Rectal smooth muscle tissue (tissue), 1 donor: Measurements from ENCODE around the gene NET1.
"Not testable (repeated sequence)": the region's sequence is repeated elsewhere in the genome, so short reads cannot be mapped to it uniquely, and the experiment has no call there.

Source experiments
- H3K27ac ChIP-seq: one replicate; pipeline ENCODE4 v1.7.0; 2013; ENCODE audit warnings: low read depth, low read length, inconsistent platforms
- H3K27me3 ChIP-seq: one replicate; pipeline ENCODE4 v1.7.0; 2013; ENCODE audit warnings: low read length; ENCODE audit not compliant: control insufficient read depth, insufficient read depth
- H3K36me3 ChIP-seq: one replicate; pipeline ENCODE4 v1.7.0; 2013; ENCODE audit warnings: low read length; ENCODE audit not compliant: control insufficient read depth, insufficient read depth
- H3K4me1 ChIP-seq: one replicate; pipeline ENCODE4 v1.7.0; 2013; ENCODE audit warnings: low read length; ENCODE audit not compliant: control insufficient read depth, insufficient read depth
- H3K4me3 ChIP-seq: one replicate; pipeline ENCODE4 v1.7.0; 2013; ENCODE audit warnings: low read length
- H3K9ac ChIP-seq: one replicate; pipeline ENCODE4 v1.7.0; 2013; ENCODE audit warnings: low read length

NET1 gene

DNA sequence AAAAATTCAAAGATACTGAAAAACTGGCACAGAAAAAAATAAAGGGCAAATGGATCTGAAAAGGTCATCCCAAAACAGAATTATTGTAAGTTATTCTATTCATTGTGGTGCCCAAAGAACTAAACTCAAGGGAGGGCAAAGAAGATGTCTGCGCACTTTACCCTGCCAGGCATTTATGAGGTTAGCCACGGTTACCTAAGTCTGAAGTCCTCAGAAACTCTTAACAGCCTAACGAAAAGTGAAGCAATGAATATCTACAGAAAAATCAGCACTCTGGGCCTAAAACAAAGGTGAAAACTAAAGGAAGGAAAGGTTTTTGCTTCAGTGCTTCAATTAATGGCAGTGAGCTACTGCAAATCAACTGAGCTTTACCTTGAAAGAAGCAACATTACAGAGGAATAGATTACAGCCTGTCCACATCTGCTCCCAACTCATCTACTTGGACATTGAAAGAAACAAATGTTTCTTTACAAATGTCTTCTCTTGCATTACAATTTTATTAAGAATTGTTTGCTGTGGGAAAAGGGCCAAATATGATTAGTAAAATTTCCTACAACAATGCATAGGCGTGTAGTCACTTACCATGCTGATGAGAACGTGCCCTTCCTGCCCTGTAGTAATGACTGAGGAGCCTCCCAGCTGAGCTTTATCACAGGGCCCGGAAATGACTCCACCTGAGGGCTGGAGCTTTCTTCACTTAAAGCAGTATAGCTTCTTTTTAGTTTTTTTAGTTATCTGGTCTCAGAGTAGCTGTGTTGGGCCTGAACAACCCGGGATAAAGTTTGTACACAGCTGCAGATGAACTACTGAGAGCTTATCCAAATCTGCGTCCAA lies 7.9 kb upstream of the NET1 start, which contains the start of gene TUBAL3:
TUBAL3 (minus strand) TSS at position 621 of the 834 bp plus-strand sequence; CDS start at position 585, 36 bp downstream.
- Histone ChIP-seq H3K27me3 (no peaks in the 10 kb centered on the region), H3K4me1 (no peaks in the 10 kb centered on the region), H3K9ac (no peak within 1 kb of the TSS), H3K27ac (no peak within 1 kb of the TSS), H3K4me3 (peak within 1 kb of the TSS; percentile 35), H3K36me3 (no peaks in the 10 kb centered on the region)

DNA sequence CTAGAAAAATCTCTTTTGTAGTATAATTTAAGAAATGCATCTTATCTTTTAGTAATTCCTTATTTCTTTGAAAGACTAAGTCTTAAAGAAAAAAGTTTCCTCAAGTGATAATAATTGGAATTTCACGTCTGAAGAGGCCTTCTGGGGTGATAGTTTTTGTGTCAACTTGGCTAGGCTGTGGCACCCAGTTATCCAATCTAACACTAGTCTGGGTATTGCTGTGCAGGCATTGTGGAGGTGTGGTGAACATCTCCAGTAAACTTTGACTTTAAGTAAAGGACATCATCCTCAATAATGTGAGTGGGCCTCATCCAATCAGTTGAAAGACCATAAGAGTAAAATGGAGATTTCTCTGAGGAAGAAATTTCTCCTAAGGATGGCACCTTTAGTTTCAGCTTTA lies 5.4 kb upstream of the NET1 start:
- Histone ChIP-seq H3K9ac (no peak overlapping the region), H3K4me1 (no peaks in the 10 kb centered on the region), H3K4me3 (no peak overlapping the region), H3K27ac (no peak overlapping the region), H3K36me3 (no peaks in the 10 kb centered on the region), H3K27me3 (no peaks in the 10 kb centered on the region)

DNA sequence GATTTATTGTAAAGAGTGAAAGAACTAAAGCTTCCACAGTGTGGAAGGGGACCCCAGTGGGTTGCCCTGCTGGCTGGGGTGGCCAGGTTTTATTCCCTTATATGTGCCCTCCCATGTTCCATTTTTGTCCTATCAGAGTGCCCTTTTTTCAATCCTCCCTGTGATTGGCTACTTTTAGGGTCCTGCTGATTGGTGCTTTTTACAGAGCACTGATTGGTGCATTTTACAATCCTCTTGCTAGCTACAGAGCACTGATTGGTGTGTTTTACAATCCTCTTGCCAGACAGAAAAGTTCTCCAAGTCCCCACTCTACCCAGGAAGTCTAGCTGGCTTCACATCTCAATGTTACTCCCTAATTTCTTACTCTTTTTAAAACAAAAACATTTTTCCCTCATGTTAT lies 1.6 kb upstream of the NET1 start:
- not testable (repeated sequence) for H3K4me1 ChIP-seq, H3K9ac ChIP-seq, H3K4me3 ChIP-seq, H3K27ac ChIP-seq, H3K36me3 ChIP-seq, H3K27me3 ChIP-seq

DNA sequence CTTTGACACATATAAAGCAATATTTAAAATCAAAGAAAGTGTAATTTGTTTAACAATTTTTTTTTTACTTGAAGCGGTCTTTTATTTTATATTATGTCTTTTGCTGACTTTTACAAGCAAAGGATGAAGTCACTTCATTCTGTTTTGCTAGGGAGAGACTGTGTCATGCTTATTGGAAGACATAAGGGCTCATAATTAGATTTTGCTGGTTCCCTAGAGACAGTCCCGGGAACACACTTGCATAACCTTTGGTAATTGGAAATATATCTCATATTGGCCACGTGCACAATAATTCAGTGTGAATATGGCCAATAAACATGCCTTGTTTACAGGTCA lies 448 bp upstream of the NET1 start:
- Histone ChIP-seq H3K27me3 (no peaks in the 10 kb centered on the region), H3K27ac (no peak overlapping the region), H3K36me3 (no peaks in the 10 kb centered on the region), H3K4me1 (no peaks in the 10 kb centered on the region), H3K9ac (no peak overlapping the region), H3K4me3 (peak overlapping the region; percentile 71)

DNA sequence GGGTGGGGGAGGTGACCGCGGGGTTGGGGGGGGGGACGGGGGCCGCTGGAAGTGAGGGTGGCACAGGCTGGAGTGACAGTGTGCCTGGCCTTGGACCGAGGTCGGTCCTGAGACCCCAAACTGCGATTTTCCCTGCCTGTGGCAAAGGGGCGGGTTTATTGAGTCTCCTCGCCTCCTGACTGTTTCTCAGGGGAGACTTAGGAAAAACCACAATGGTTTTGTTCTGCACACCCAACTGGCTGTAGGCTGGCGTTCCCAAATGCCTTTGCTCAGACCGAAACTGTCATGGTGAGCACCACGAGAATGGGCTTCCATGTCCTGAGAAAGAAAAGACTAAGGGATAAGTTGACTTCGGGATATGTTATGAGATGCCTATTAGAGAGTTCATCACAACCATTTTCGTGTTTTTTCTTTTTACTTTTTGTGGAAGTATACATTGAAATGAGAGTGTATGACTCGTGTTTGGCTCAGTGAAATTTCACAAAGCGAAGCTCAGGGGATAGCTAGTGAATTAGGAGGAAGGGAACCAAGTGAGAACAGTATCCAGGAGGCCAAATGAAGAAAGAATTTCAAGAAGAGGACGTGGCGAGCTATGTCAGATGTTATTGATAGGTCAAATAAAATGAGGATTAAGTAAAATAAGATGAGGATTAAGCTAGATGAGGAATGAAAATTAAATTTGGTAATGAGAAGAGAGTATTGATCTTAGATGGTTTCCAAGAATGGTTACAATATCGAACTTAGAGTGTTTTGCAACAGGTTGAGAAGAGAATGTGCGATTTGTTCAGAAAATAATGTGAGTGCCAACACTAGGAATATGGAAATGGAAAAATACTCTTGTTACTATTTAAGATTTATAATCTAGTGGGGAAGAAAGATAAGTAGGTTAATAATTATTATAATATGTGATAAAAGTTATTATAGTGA lies 918 bp downstream of the NET1 start:
- Histone ChIP-seq H3K9ac (no peak overlapping the region), H3K36me3 (no peaks in the 10 kb centered on the region), H3K4me1 (no peaks in the 10 kb centered on the region), H3K27me3 (no peaks in the 10 kb centered on the region), H3K4me3 (peak overlapping the region; percentile 73), H3K27ac (peak overlapping the region; percentile 37)

DNA sequence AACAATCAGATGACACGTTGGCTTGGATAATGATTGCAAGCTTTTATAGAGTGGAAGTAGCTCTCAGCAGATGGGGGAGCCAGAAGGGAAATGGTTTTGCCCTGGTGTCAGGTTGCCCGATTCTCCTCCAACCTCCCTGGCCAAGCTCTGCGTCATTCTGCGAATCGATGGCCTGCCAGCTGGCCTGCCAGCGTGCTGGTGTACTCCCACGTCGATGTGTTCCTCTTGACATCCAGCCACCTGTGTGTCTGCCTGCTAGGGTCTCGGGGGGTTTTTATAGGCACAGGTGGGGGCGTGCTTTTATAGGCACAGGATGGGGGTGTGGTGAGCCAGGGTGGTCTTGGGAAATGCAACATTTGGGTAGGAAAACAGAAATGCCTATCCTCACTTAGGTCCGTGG lies 4.6 kb downstream of the NET1 start:
- Histone ChIP-seq H3K4me1 (no peaks in the 10 kb centered on the region), H3K36me3 (no peaks in the 10 kb centered on the region), H3K27ac (no peak overlapping the region), H3K27me3 (no peaks in the 10 kb centered on the region), H3K9ac (no peak overlapping the region), H3K4me3 (no peak overlapping the region)

DNA sequence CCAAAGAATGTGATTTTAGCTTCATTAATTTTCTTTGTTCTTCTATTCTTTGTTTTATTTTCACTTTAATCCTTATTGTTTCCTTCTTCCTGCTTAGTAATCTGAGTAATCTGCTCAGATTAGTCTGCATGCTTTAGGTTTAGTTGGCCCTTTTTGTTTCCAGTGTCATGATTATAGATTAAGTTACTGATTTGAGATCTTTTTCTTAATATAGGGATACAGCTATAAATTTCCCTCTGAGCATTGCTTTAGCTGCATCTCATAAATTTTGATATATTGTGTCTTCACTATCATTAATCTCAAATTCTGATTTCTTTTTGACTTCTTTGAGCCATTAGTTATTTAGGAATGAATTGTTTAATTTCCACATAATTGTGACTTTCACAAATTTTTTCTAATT lies 6.2 kb downstream of the NET1 start:
- H3K9ac ChIP-seq = no peak overlapping the region
- no peaks in the 10 kb centered on the region for H3K4me1 ChIP-seq
- H3K27ac ChIP-seq = no peak overlapping the region
- H3K4me3 ChIP-seq = no peak overlapping the region
- H3K27me3 ChIP-seq = no peaks in the 10 kb centered on the region
- no peaks in the 10 kb centered on the region for H3K36me3 ChIP-seq

DNA sequence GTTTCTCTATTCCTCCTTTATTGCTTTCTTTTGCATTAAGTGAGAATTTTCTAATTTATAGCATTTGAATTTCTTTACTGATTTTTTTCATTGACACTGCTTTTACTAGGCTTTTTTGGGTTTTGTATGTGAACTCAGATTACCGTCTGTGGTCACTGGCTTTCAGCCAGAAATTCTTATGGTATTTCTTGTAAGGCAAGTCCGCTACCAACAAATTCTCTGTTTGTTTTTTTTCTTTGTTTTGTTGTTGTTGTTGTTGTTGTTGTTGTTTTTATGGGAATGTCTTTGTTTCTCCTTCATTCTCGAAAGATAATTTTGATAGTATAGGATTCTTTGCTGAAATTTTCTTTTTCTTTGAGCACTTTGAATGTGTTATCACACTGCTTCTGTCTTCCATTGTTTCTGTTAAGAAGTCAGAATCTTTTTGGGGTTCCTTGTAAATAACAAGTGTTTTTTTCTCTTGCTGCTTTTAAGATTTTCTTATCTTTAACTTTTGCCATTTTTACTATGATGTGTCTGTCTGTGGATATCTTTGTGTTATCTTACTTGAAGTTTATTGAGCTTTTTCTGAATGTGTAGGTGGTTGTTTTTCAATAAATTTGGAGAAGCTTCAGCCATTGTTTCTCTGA lies 7.2 kb downstream of the NET1 start:
- Histone ChIP-seq H3K27me3 (no peaks in the 10 kb centered on the region), H3K9ac (no peak overlapping the region), H3K4me1 (no peaks in the 10 kb centered on the region), H3K4me3 (no peak overlapping the region), H3K27ac (no peak overlapping the region), H3K36me3 (no peaks in the 10 kb centered on the region)

DNA sequence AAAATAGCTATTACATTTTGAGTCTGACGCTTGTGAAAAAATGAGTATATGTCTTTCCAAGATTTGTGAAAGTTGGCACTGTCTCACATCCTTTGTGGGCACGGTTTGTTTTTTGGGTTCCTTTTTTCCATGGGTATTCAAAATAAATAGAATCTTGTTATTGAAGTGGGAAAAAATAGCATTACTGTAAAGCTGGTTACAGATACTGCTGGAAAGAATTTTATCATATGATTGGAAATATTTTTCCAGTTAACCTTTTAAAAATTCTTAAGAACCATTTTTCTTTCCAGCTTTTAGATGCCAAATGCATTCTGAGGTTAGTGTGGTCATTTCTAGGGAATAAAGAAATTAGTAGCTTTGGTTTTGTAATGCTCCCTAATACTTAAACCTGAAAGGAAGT lies 11.4 kb downstream of the NET1 start:
- Histone ChIP-seq H3K27ac (no peak overlapping the region), H3K27me3 (no peaks in the 10 kb centered on the region), H3K36me3 (no peaks in the 10 kb centered on the region), H3K9ac (no peak overlapping the region), H3K4me1 (no peaks in the 10 kb centered on the region), H3K4me3 (no peak overlapping the region)

DNA sequence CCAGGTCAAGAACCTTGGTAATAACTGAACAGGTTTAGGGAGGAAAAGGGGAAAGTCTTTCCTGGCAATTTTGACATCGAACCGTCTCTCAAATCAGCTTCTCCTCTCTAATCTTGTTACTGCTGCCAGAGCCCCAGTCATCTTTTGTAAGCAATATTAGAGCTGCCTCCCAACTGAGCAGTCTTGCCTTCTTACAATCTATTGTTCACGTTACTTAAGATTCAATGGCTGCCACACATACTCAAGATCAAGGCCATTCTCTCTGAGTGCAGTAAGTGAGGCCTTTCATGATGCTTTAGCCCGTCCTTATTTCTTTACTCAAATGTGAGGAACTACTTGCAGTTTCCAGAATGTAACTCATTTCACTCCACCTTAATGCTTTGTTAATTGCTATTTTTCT lies 12.4 kb downstream of the NET1 start:
- Histone ChIP-seq H3K9ac (no peak overlapping the region), H3K4me1 (no peaks in the 10 kb centered on the region), H3K27me3 (no peaks in the 10 kb centered on the region), H3K4me3 (no peak overlapping the region), H3K27ac (no peak overlapping the region), H3K36me3 (no peaks in the 10 kb centered on the region)

DNA sequence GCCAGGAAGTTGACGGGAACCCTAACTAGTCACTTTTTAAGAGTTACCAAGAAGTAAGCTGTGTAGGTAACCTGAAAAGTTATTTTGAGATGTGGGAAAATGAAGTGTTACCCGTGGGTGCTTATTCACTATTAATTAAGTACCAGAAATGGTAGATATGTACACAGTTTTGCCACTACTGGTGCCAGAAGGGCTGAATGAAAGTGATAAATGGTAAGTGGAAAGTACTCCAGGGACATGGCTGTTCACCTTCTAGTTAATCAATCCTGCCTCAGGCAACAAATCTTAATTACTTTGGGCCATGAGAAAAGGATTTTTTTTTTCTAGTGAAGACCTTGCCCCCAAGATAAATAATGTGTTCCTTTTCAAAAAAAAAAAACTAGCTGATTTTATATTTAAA lies 15.8 kb downstream of the NET1 start:
- Histone ChIP-seq H3K27ac (no peak overlapping the region), H3K4me3 (no peak overlapping the region), H3K9ac (no peak overlapping the region)

DNA sequence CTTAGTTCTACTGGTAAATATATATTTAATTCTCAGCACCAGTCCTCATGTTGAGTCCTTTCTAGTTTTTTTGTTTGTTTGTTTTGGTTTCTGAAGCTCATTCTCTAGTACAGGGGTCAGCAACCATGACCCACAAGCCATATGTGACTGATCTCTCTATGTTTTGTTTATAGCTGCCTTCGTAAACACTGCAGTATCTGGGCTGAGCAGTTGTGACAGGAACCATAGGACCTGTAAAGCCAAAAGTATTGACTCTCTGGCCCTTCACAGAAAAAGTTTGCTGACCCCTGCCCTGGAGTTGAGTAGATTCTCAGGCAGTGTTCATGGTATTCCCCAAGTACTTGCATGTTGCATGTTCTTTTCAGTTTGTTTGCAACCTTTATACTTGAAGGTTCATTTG lies 20.8 kb downstream of the NET1 start:
- H3K9ac ChIP-seq = no peak overlapping the region
- H3K27me3 ChIP-seq = no peaks in the 10 kb centered on the region
- no peak overlapping the region for H3K4me3 ChIP-seq
- no peaks in the 10 kb centered on the region for H3K4me1 ChIP-seq
- H3K27ac ChIP-seq = no peak overlapping the region
- no peaks in the 10 kb centered on the region for H3K36me3 ChIP-seq

More for the DNA sequence above, 15.8 kb downstream of the NET1 start:
- no peaks in the 10 kb centered on the region for H3K36me3 ChIP-seq
- H3K27me3 ChIP-seq = no peaks in the 10 kb centered on the region
- no peaks in the 10 kb centered on the region for H3K4me1 ChIP-seq
